ENCODE data around the gene TRAM2. TPM values are rescaled to one million over a fixed set of nuclear protein-coding genes. Genes with fewer than 3 reads are reported as not detected.

The TRAM2 gene
- total and polyA plus RNA-seq, 2 of the 13 experiments (the other 11 are each of a cell fraction or from before 2014, with no cell fraction given) = 49.1 to 72.5 TPM

GRCh38 chr6:52576392-52577021 lies 353 bp downstream of the TRAM2 start (continued):
- TF ChIP-seq ZFP41 (CRISPR knock-in tag; IDR thresholded peaks at IDR 0.05; ENCODE audit: borderline replicate concordance) = 0 out of 2 replicates have a peak, but pooled peaks have one; percentile 16
- no peak for TF ChIP-seq ZNF17 (CRISPR knock-in tag; IDR thresholded peaks at IDR 0.05)
- TF ChIP-seq ZNF782 (CRISPR knock-in tag; IDR thresholded peaks at IDR 0.05; ENCODE audit: borderline replicate concordance) = peak; percentile 94
- no peak; the same call in 1 of the 2 replicates for TF ChIP-seq MAZ (IDR thresholded peaks at IDR 0.05; ENCODE audit: borderline replicate concordance, low read depth, low read length)
- peak; percentile 2; the same call in 1 of the 2 replicates for TF ChIP-seq MAZ (CRISPR knock-in tag; IDR thresholded peaks at IDR 0.05; ENCODE audit: low read depth)
- TF ChIP-seq ZBTB25 (CRISPR knock-in tag; IDR thresholded peaks at IDR 0.05) = no peak
- no peak for TF ChIP-seq TEAD2 (CRISPR knock-in tag; IDR thresholded peaks at IDR 0.05)
- no peak for TF ChIP-seq KLF15 (CRISPR knock-in tag; IDR thresholded peaks at IDR 0.05; ENCODE audit: borderline replicate concordance)
- no peak for TF ChIP-seq GMEB2 (CRISPR knock-in tag; IDR thresholded peaks at IDR 0.05; ENCODE audit: low read depth)
- peak; percentile 68; the same call in 1 of the 2 replicates for TF ChIP-seq KMT2A (CRISPR knock-in tag; IDR thresholded peaks at IDR 0.05)
- no peak; the same call in none of the 2 replicates for TF ChIP-seq ZNF607 (CRISPR knock-in tag; IDR thresholded peaks at IDR 0.05; ENCODE audit: borderline replicate concordance)
- TF ChIP-seq ZBTB44 (CRISPR knock-in tag; IDR thresholded peaks at IDR 0.05) = 0 out of 2 replicates have a peak, but pooled peaks have one; percentile 32
- peak; percentile 60 for TF ChIP-seq ZNF883 (CRISPR knock-in tag; IDR thresholded peaks at IDR 0.05; ENCODE audit: not compliant biosample characterization)
- no peak for TF ChIP-seq NBN (conservative IDR thresholded peaks at IDR 0.05)
- TF ChIP-seq CBFB (CRISPR knock-in tag; IDR thresholded peaks at IDR 0.05) = peak; percentile 87
- peak; percentile 23; the same call in 1 of the 2 replicates for TF ChIP-seq FOSL1 (CRISPR knock-in tag; IDR thresholded peaks at IDR 0.05; ENCODE audit: borderline replicate concordance)
- TF ChIP-seq ZFP36L2 (CRISPR knock-in tag; IDR thresholded peaks at IDR 0.05) = no peak
- TF ChIP-seq IRF1 (CRISPR knock-in tag; IDR thresholded peaks at IDR 0.05; ENCODE audit: low read depth) = 0 out of 2 replicates have a peak, but pooled peaks have one; percentile 75
- no peak for TF ChIP-seq SCMH1 (CRISPR knock-in tag; IDR thresholded peaks at IDR 0.05; ENCODE audit: borderline replicate concordance)
- 0 out of 2 replicates have a peak, but pooled peaks have one; percentile 0 for TF ChIP-seq ZNF446 (CRISPR knock-in tag; IDR thresholded peaks at IDR 0.05)
- TF ChIP-seq SKIL (CRISPR knock-in tag; IDR thresholded peaks at IDR 0.05; ENCODE audit: borderline replicate concordance) = no peak
- TF ChIP-seq ZBTB1 (CRISPR knock-in tag; IDR thresholded peaks at IDR 0.05; ENCODE audit: borderline replicate concordance) = 0 out of 2 replicates have a peak, but pooled peaks have one; percentile 12
- no peak for TF ChIP-seq TBX3 (IDR thresholded peaks at IDR 0.05; ENCODE audit: borderline replicate concordance)

Data from HepG2 (cell line).